ENCODE data around the gene STK39.

The STK39 gene

DNA sequence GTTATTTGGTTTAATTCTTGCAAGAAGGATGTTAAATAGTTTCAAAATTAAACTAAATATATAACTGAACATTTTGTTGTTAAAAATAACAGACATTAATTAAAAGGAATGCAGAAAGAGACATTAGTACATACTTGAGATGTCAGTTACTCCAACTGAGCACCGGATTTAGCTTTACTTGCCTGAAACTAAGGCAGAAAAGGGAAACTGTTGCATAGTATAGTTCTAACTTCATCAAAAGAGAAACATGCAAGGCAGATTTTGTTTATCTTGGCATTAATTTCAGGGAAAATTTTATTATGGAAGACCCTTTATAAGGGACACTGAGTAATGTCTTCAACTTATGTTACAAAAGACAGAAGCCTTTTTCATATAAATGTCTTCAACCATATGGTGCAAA, 218.3 kb downstream of the STK39 start:
- TF ChIP-seq, protein P1, sequence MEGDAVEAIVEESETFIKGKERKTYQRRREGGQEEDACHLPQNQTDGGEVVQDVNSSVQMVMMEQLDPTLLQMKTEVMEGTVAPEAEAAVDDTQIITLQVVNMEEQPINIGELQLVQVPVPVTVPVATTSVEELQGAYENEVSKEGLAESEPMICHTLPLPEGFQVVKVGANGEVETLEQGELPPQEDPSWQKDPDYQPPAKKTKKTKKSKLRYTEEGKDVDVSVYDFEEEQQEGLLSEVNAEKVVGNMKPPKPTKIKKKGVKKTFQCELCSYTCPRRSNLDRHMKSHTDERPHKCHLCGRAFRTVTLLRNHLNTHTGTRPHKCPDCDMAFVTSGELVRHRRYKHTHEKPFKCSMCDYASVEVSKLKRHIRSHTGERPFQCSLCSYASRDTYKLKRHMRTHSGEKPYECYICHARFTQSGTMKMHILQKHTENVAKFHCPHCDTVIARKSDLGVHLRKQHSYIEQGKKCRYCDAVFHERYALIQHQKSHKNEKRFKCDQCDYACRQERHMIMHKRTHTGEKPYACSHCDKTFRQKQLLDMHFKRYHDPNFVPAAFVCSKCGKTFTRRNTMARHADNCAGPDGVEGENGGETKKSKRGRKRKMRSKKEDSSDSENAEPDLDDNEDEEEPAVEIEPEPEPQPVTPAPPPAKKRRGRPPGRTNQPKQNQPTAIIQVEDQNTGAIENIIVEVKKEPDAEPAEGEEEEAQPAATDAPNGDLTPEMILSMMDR (IDR thresholded peaks at IDR 0.05), result no peak
- H3K9me3 ChIP-seq, result no peaks in the 10 kb centered on the region
- H3K4me1 ChIP-seq (ENCODE audit: control insufficient read depth in 1 of 2, insufficient read depth in 1 of 2, low read depth in 1 of 2, low read length in 1 of 2), result peaks cover 7 to 25% of the 10 kb centered on the region in 2 experiments
- H3K27ac ChIP-seq, result no peak overlapping the region
- H3K4me3 ChIP-seq (ENCODE audit: low read depth in 1 of 2, low read length in 1 of 2), result no peak overlapping the region
- no peaks in the 10 kb centered on the region for H3K36me3 ChIP-seq
- H3K27me3 ChIP-seq, result no peaks in the 10 kb centered on the region

DNA sequence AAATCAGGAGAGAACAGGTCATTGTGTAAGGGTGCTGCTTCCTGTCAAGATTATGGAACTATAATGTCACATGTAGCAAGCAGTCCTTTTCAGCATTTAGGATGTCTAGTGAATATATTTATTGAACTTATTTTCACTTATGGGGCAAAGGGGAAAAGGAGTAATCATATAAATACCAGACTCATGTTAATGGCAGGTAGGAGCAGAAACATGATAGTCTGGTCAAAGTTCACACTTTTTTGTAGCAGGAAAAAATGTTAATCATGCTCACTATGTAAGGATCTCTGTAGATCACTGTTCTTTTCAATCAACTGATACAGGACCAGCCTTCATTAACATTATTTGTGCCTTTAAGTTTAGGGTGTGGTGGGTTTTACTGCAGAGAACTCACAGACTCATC, 219.0 kb downstream of the STK39 start:
- H3K27ac ChIP-seq, result no peak overlapping the region
- H3K4me1 ChIP-seq (ENCODE audit: control insufficient read depth in 1 of 2, insufficient read depth in 1 of 2, low read depth in 1 of 2, low read length in 1 of 2), result peaks cover 7 to 25% of the 10 kb centered on the region in 2 experiments
- H3K27me3 ChIP-seq, result no peaks in the 10 kb centered on the region
- no peaks in the 10 kb centered on the region for H3K9me3 ChIP-seq
- H3K36me3 ChIP-seq, result no peaks in the 10 kb centered on the region
- TF ChIP-seq, protein P1 (IDR thresholded peaks at IDR 0.05), result no peak
- no peak overlapping the region for H3K4me3 ChIP-seq (ENCODE audit: low read depth in 1 of 2, low read length in 1 of 2)

DNA sequence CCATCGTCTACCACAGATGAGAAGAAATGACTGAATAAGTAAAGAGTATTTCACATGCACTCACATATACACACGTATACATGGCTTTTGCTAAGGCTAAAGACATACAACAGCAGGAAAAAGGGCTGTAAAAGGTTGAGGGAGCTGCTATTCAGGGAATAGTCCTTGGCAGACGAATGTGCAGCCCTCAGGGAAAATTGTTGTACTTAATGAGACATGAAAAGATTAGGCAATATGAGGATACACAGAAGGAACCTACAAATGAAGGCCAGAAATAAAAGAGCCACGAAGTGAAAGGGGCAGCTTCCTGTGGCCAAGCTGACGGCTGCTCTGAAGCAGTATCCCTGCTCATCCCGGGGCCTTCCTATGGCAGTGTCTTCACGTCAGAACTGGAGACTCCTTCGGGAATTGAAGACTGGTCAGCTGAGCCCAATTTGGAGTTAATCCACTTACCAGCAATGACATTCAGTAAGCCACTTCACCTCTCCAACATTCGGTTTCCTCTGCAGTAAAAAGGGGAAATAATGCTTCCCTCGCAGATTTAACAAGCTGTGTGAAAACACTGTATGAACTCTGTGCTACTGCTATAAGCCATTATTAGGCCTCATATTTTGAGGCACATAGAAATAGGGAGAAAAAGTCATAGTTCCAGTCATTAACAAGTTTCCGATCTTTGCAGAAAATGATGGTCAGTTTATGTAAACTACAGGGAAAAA, 221.8 kb downstream of the STK39 start:
- H3K27me3 ChIP-seq, result no peaks in the 10 kb centered on the region
- peak overlapping the region; percentile 28 for H3K27ac ChIP-seq
- TF ChIP-seq, protein P1 (IDR thresholded peaks at IDR 0.05), result no peak
- no peaks in the 10 kb centered on the region for H3K36me3 ChIP-seq
- H3K4me3 ChIP-seq (ENCODE audit: low read depth in 1 of 2, low read length in 1 of 2), result no peak overlapping the region
- peaks cover 7 to 28% of the 10 kb centered on the region in 2 experiments for H3K4me1 ChIP-seq (ENCODE audit: control insufficient read depth in 1 of 2, insufficient read depth in 1 of 2, low read depth in 1 of 2, low read length in 1 of 2)
- no peaks in the 10 kb centered on the region for H3K9me3 ChIP-seq

DNA sequence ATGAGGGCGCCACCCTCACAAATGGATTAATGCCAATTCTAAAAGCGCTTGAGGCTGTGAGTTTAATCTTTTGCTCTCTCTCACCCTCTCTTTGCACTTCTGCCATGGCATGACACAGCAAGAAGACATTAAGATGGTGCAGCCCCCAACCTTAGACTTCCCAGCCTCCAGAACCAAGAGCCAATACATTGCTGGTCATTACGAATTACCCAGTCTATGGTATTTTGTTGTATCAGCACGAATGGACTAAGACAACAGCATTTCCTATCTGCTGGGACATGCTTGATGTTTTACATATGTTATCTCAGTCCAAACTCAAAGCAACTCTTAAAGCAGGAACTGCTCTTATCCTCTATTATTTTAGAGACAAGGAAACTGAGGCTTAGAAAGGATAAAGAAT, 222.9 kb downstream of the STK39 start:
- H3K36me3 ChIP-seq, result no peaks in the 10 kb centered on the region
- H3K27ac ChIP-seq, result no peak overlapping the region
- TF ChIP-seq, protein P1 (IDR thresholded peaks at IDR 0.05), result no peak
- no peaks in the 10 kb centered on the region for H3K27me3 ChIP-seq
- H3K4me1 ChIP-seq (ENCODE audit: control insufficient read depth in 1 of 2, insufficient read depth in 1 of 2, low read depth in 1 of 2, low read length in 1 of 2), result peaks cover 7 to 39% of the 10 kb centered on the region in 2 experiments
- H3K9me3 ChIP-seq, result no peaks in the 10 kb centered on the region
- no peak overlapping the region for H3K4me3 ChIP-seq (ENCODE audit: low read depth in 1 of 2, low read length in 1 of 2)

DNA sequence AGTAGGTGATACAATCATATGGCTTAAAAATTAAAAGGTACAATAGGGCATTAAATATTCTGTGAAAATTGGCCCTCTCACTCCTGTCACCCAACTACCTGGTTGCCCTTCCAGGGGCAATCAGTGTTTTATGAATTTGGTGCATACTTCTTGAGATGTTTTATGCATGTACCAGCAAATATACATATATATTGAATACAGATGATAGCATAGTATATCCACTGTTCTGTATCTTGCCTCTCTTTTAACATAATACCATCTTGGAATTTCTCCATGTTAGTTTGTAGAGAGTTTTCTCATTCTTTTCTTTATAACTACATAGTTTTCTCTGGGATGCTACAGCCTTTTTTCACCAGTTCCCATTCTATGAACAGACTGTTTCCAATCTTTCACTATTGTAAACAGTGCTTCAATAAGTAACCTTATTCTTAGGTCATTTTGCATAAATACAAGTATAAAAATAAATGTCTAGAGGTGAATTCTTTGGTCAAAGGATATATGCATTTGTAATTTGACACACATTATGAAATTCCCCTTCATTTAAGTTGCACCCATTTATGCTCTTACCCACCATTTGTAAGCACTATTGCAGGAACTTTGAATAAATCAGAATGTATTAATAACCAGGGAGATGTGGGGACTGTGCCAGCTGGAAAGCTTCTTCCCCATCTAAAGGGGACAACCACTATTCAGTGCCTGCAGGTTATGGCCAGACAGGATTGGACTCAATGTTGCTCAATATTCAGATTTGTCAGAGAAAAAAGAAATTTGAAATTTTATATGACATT, 225.4 kb downstream of the STK39 start:
- peaks cover 0 to 26% of the 10 kb centered on the region in 2 experiments for H3K4me1 ChIP-seq (ENCODE audit: control insufficient read depth in 1 of 2, insufficient read depth in 1 of 2, low read depth in 1 of 2, low read length in 1 of 2)
- no peaks in the 10 kb centered on the region for H3K9me3 ChIP-seq
- H3K27ac ChIP-seq, result no peak overlapping the region
- TF ChIP-seq, protein P1 (IDR thresholded peaks at IDR 0.05), result no peak
- H3K27me3 ChIP-seq, result no peaks in the 10 kb centered on the region
- no peak overlapping the region for H3K4me3 ChIP-seq (ENCODE audit: low read depth in 1 of 2, low read length in 1 of 2)
- H3K36me3 ChIP-seq, result no peaks in the 10 kb centered on the region

All from neutrophil (primary cell).